Spinal cord (tissue), 10 donors: ENCODE results near the gene RPL22. TPM values are rescaled to one million over a fixed set of nuclear protein-coding genes. Genes with fewer than 3 reads are reported as not detected.

Experiments used
- DNase-seq, 6 donors: peaks; one replicate each; pipeline versions ENCODE4 v3.0.0 to v3.0.0-alpha.2; 2013 to 2015; ENCODE audit warnings: low spot score in 6 of 6, low read depth in 4 of 6
- H3K27ac ChIP-seq: one replicate; pipeline ENCODE4 v1.5.1; 2013; ENCODE audit warnings: low read depth, low read length, control low read depth
- H3K27me3 ChIP-seq: one replicate; pipeline ENCODE4 v1.6.1; 2013; ENCODE audit warnings: low read length; ENCODE audit not compliant: control insufficient read depth, insufficient read depth
- H3K36me3 ChIP-seq: one replicate; pipeline ENCODE4 v1.6.1; 2013; ENCODE audit warnings: low read length; ENCODE audit not compliant: control insufficient read depth, insufficient read depth
- H3K4me1 ChIP-seq: one replicate; pipeline ENCODE4 v1.6.1; 2013; ENCODE audit warnings: low read length; ENCODE audit not compliant: control insufficient read depth, insufficient read depth
- H3K4me3 ChIP-seq: one replicate; pipeline ENCODE4 v1.5.1; 2013; ENCODE audit warnings: low read depth, low read length, control low read depth
- H3K9me3 ChIP-seq: one replicate; pipeline ENCODE4 v1.6.1; 2013; ENCODE audit warnings: low read length; ENCODE audit not compliant: control insufficient read depth, insufficient read depth
- WGBS: methylation state at CpG from one replicate; pipeline ENCODE4 v1.1.5; 2013; ENCODE audit warnings: missing lambda C conversion rate; ENCODE audit not compliant: insufficient coverage; 5-methylcytosine and 5-hydroxymethylcytosine counted together
- polyA plus RNA-seq, 2 donors: library from polyadenylated mRNA; unstranded; fragments of 120-200 nt; gene quantifications; one replicate each; pipeline ENCODE4 v1.2.1, GENCODE V29; 2013; ENCODE audit not compliant: insufficient read length in 2 of 2
- total RNA-seq, 2 donors: library from RNA; depleted of rRNA in 1 of 2; stranded (reverse); fragments of 120-200 nt in 1 of 2; fragments of >200 nt in 1 of 2; gene quantifications; one replicate each; pipeline versions ENCODE4 v1.2.3 to v1.2.4, GENCODE V29; 2013 to 2014
- donor health status: healthy.

RPL22 gene
- total and polyA plus RNA-seq, 4 donors, result 171 to 337 (median 317) TPM

DNA sequence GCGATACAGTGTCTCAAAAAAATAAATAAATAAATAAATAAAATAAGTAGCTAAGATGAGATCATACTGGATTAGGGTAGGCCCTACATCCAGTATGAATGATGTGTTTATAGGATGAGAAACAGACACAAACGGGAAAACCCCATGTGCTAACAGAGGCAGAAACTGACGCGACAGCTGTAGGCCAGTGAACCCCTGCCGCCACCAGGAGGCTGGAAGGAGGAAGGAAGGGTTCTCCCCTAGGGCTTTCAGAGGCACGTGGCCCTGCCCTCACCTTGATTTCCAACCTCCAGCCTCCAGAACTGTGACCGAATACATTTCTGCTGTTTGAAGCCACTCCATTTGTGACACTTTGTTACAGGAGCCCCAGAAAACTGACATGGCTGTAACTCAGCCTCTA, 57.8 kb downstream of the RPL22 start:
- Histone ChIP-seq H3K4me3 (no peak overlapping the region), H3K27me3 (no peaks in the 10 kb centered on the region), H3K9me3 (no peaks in the 10 kb centered on the region), H3K27ac (no peak overlapping the region), H3K4me1 (peaks cover 15% of the 10 kb centered on the region), H3K36me3 (peaks cover 66% of the 10 kb centered on the region)
- WGBS, result 63% methylated on average over 5 of the region's 7 CpGs
- no peak for DNase-seq

- WGBS, result 90% methylated on average over 2 of the region's 2 CpGs
- H3K4me1 ChIP-seq, result peaks cover 11% of the 10 kb centered on the region
- H3K4me3 ChIP-seq, result no peak overlapping the region
- no peak overlapping the region for H3K27ac ChIP-seq
- H3K27me3 ChIP-seq, result no peaks in the 10 kb centered on the region
- no peaks in the 10 kb centered on the region for H3K9me3 ChIP-seq
- H3K36me3 ChIP-seq, result peaks cover 63% of the 10 kb centered on the region
- DNase-seq, result no peak
Observed at GRCh38 chr1:6140413-6140812, 59.0 kb downstream of the RPL22 start.

DNA sequence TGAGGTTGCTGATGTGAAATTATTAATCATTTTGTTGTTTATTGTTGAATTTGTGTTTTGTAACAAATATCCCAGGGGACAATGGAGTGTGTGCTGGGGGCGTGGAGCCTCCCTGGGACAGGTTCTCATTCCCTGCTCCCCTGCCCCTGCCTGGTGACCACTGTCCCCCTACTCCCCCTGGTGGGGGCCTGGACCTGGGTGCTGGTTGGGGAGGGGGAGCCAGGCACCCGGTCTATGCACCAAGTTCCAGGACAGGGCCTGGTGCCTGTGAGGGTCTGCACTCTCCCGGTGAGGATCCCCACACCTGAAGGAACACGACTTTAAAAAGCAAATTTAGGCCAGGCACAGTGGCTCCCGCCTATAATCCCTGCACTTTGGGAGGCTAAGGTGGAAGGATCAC, 61.6 kb downstream of the RPL22 start:
- H3K9me3 ChIP-seq, result no peaks in the 10 kb centered on the region
- H3K4me3 ChIP-seq, result no peak overlapping the region
- H3K4me1 ChIP-seq, result no peaks in the 10 kb centered on the region
- no peaks in the 10 kb centered on the region for H3K27me3 ChIP-seq
- H3K36me3 ChIP-seq, result peaks cover 66% of the 10 kb centered on the region
- no peak for DNase-seq
- H3K27ac ChIP-seq, result no peak overlapping the region
- WGBS, result 55% methylated on average over 3 of the region's 5 CpGs

- Histone ChIP-seq H3K4me3 (no peak overlapping the region), H3K9me3 (peaks cover 2% of the 10 kb centered on the region), H3K27me3 (no peaks in the 10 kb centered on the region), H3K36me3 (peaks cover 60% of the 10 kb centered on the region), H3K4me1 (no peaks in the 10 kb centered on the region), H3K27ac (no peak overlapping the region)
- no peak for DNase-seq
- WGBS, result 84% methylated on average over 13 of the region's 16 CpGs
Observed at GRCh38 chr1:6136516-6137220, 62.7 kb downstream of the RPL22 start.

Other genes starting within 250 kb of the RPL22 start
- 1 to 10 TPM; 8.0 to 8.9 TPM for gene NPHP4, start 207.2 kb downstream of the RPL22 start, total RNA-seq
- gene NPHP4, start 207.2 kb downstream of the RPL22 start, polyA plus RNA-seq, result 10 to 100 TPM; 17.7 to 19.2 TPM
- 10 to 100 TPM in 1 of 2 donors, 1 to 10 TPM in 1; 7.5 to 46.0 TPM for gene KCNAB2, start 153.7 kb downstream of the RPL22 start, total RNA-seq
- gene KCNAB2, start 153.7 kb downstream of the RPL22 start, polyA plus RNA-seq, result 10 to 100 TPM; 36.2 to 48.3 TPM
- gene CHD5, start 19.3 kb downstream of the RPL22 start, total RNA-seq, result 10 to 100 TPM in 1 of 2 donors, 1 to 10 TPM in 1; 9.9 to 22.0 TPM
- gene CHD5, start 19.3 kb downstream of the RPL22 start, polyA plus RNA-seq, result 10 to 100 TPM; 46.9 to 51.1 TPM
- 10 to 100 TPM; 12.4 to 13.4 TPM for gene RNF207, start 6.5 kb upstream of the RPL22 start, total RNA-seq
- gene RNF207, start 6.5 kb upstream of the RPL22 start, polyA plus RNA-seq, result 10 to 100 TPM; 11.4 to 32.2 TPM
- gene ICMT, start 36.4 kb upstream of the RPL22 start, total RNA-seq, result 10 to 100 TPM; 48.8 to 55.7 TPM
- 10 to 100 TPM; 40.6 to 41.1 TPM for gene ICMT, start 36.4 kb upstream of the RPL22 start, polyA plus RNA-seq
- not detected for gene HES3, start 44.6 kb upstream of the RPL22 start, total RNA-seq
- 1 to 10 TPM; 1.8 to 3.2 TPM for gene HES3, start 44.6 kb upstream of the RPL22 start, polyA plus RNA-seq
- gene GPR153, start 61.5 kb upstream of the RPL22 start, total RNA-seq, result 10 to 100 TPM in 1 of 2 donors, 1 to 10 TPM in 1; 9.3 to 12.8 TPM
- 10 to 100 TPM; 42.4 to 49.5 TPM for gene GPR153, start 61.5 kb upstream of the RPL22 start, polyA plus RNA-seq
- 10 to 100 TPM; 31.8 to 60.2 TPM for gene ACOT7, start 194.2 kb upstream of the RPL22 start, total RNA-seq
- gene ACOT7, start 194.2 kb upstream of the RPL22 start, polyA plus RNA-seq, result 100 to 1,000 TPM; 195 to 198 TPM
- under 1 TPM in 1 of 2 donors, not detected in 1; 0.72 TPM for gene HES2, start 220.3 kb upstream of the RPL22 start, total RNA-seq
- under 1 TPM; 0.19 to 0.38 TPM for gene HES2, start 220.3 kb upstream of the RPL22 start, polyA plus RNA-seq
- 1 to 10 TPM in 1 of 2 donors, under 1 TPM in 1; 0.66 to 1.9 TPM for gene ESPN, start 225.2 kb upstream of the RPL22 start, total RNA-seq
- 1 to 10 TPM; 4.7 to 7.4 TPM for gene ESPN, start 225.2 kb upstream of the RPL22 start, polyA plus RNA-seq